SHP77 treated with DMSO at 0.1 percent for 48 hours (cell line): ENCODE results near the gene IRX4.

Experiments used
- DNase-seq: peaks from one replicate; lab custom pipeline; 2025; lab: John Stamatoyannopoulos, UW

The IRX4 gene

DNA sequence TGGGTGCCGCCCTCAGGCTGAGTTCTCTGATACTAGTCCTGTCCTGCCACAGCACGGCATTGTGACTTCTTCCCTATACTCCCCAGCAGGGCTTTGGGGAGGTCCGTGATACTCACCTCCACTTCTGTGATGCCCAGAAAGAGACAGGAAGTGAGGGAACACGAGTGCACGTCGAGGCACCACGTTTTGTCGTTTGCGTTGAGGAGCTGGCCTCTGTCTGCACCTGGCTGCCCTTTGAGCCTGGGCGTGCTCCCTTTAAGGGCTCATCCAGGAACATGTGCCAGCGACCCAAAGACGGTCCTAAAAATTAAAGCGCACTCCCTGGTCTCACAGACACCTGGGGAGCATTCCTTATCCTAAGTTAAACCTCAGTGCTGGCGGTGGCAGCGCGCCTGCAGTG lies 8.7 kb upstream of the IRX4 start:
- no peak for DNase-seq

DNA sequence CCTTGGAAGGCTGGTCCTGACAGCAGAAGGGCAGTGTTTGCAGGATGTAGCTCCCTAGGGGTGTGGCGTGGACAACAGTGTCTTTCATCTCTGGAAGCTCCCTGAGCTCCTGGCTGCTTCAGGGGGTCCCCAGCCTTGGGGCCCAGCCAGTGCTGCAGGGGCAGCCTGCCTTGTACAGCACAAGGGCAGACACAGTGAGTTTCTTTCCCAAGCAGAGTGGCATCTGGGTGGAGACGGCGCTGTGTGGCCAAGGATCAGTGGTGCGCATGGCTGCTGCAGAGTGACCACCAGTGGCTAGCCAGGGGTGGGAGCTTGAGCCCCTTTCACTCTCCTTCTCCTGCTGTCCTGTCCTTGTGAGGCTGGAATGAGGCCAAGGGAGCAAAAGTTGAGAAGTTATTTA lies 7.6 kb upstream of the IRX4 start:
- no peak for DNase-seq

DNA sequence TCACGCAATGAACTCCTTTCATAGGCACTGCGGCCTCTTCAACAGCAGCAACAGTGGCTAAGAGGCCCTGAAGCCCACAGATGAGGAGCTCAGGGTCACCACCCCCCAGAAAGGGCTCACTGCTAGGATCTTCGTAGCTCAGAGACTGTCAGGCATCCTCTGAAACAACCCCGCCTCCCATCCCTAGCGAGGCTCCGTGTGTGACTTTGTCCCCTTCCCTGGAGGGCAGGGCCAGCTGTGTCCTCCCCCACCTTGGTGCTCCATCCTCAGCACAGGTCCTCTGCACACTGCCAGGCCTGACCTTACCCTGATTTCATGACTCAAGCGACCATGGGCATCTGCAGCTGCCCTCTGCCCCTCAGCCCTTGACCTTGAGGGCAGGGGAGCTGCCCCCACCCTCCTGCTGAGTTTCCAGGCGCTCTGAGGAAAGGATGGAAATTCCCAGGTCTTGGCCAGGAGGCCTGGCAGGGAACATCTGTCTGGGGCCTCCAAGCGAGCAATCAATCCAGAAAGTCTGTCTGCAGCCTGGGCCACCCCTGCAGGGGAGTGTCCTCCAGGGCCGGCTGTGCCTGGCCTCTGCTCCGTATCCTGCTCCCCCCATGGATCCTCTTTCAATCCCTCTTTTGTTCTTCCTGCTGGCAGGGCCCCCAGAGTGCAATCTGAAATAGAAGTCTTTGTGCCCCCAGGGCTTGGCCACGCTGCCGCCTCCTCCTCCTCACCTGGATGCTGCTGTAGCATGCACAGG lies 6.8 kb upstream of the IRX4 start:
- no peak for DNase-seq

DNA sequence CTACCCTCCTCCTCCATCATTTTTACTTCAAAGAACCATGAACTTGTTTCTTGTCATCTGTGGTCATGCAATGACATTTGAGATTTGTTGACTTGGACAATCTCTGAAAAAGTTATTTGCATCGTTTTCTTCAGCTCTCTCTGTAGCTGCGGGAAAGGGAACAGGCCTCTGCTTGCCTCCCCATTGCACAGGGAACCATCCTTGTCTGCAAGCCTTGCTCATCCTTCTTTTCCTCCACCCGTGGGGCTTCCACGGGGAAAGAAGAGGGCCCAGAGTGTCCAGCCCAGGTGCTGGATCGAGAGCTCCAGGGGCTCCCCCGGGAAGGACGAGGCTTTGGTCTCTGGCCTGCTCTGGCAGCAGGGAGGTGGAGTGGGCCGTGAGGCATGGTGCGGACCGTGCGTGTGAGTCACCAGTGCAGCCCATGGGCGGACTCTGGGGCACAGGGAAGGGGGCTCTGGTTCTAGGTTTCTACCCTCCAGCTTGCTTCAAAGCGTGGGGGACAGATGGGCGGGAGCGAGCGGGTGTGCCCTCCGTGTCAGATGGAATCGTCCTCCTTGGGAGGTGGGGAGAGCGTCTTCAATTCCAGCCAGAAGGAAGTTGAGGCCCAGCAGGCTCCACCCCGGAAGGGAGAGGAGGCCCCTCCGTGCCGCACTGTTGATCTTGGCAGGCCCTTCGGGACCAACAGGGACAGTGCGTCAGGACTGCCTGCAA lies 6.0 kb upstream of the IRX4 start:
- no peak for DNase-seq

DNA sequence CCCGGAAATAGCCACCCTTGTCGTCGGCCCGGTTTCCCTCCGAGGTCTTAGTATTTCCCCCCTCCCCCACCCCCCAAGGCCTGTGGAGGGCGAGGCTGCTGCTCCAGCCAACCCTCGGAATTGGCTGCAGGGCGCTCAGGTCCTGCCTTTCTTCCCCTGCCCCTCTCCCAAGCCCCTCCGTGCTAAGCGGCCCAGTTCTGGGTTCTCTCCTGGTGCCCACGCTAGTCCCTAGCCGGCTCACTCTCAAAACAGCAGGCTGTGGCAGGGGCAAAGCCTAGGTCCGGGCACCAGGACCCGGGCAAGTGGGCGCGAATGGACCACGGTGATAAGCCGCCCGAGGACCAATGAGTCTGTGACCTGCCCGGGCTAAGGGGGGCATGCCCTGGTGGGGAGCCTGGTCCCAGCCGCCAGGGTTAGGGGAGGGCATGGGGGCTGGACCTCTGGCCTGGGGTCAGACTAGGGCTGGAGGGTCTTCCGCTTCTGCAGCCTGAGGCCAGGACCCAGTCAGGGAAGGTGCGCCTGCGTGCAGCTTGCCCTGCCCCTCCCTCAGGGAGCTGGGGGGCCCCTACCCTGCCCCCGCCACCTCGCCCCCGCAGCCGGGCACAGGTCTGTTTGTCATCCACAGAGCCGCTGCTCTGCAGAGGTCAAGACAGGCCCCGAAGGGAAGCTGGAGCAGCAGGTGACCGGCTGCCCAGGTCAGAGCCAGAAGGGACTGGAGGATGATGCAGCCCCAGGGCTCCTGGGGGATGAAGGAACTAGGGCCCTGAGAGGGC lies 5.0 kb upstream of the IRX4 start:
- no peak for DNase-seq

DNA sequence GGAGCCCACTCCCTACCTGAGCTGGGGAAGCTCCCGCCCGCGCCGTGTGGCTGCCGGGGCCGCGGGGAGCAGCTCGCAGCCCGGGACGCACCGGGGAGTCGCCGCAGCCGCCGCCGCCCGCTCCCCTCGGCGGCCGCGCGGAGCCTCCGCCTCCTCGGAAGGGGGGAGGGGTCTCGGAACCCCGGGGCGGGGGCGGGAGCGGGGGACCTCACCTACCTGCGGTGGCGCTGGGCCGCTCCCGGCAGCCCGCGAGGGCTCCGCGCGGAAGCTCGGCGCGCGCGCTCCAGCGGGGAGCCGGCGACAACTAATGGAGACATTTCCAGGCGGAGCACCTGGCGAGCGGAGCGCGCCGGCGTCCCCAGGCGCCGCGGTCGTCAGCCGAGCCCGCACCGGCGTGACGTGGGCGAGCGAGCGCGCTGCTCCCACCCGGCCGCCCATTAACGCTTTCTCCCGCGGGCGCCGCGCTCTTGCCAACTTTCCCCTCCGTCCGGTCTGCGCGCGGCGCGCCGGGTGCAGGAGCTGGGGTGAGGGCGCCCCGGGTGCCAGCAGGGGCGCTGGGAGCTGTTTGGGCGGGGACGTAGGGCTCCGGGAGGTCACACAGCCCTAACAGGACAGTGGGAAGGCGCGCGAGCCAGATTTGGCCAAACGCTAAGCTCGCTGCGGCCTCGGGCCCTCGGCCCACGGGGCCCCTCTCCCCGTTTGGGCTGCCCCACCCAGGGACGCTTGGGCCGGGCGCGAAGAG lies 4.3 kb upstream of the IRX4 start:
- DNase-seq, result no peak

DNA sequence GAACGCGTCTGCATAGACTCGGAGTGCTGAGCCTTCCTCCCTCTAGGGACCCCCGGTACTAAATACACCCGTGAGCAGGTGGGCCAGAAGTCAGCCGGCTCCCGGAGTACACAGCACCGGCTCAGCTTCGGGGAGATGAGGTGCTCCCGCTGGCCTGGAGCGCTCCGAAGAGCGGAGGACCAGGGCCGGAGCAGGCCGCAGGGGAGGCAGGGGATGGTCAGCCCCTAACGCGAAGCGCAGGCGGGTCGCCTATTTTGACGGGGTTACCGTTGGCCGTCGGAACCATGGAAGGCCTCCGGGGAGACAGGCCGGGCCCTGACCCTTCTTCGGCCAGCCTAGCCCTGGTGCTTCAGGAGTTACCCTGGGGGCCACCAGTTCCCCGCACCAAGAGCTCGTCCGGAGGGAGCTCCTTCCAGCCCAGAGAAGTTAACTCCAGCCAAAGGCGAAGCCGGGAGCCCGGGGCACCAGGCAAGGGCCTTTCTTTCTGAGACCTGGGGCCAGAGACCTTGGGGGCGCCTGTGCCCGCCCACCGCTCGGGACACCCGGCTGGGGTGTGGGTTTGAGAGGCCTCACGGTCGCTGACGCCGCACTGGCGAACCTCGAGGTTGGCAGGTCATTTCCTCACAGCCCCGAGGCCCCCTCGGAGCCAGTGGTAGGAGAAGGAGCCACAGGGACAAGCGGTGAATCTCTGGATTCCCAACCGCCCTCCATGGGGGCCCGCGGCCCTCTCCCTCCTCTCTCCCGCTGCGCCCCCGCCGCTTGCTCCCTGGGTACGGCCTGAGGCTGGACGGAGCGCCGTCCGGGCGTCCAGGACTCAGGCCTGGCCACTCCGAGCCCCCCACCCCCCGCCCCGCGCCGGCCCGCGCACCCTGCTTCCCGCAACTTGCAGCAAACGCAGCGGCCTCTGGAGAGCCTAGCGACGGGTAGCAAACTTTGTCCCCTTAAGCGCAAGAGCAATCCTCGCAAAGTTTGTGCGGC lies 3.4 kb upstream of the IRX4 start:
- no peak for DNase-seq

DNA sequence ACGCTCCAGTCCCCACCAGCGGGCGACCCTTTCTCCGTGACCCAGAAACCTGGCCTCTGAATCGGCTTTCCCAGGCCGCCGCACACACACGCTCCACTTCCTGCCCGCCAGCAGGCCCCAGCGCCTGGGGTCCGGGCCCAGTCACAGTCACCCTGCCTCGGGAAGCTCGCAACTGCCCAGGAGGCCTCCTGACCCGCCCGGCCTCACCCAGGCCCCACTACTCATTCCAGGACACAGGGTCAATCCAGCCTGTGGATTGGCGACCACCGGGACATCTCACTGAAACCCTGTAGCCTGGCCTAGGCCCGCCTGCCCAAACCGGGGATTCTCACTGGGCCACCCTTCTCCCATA lies 2.7 kb upstream of the IRX4 start:
- no peak for DNase-seq

DNA sequence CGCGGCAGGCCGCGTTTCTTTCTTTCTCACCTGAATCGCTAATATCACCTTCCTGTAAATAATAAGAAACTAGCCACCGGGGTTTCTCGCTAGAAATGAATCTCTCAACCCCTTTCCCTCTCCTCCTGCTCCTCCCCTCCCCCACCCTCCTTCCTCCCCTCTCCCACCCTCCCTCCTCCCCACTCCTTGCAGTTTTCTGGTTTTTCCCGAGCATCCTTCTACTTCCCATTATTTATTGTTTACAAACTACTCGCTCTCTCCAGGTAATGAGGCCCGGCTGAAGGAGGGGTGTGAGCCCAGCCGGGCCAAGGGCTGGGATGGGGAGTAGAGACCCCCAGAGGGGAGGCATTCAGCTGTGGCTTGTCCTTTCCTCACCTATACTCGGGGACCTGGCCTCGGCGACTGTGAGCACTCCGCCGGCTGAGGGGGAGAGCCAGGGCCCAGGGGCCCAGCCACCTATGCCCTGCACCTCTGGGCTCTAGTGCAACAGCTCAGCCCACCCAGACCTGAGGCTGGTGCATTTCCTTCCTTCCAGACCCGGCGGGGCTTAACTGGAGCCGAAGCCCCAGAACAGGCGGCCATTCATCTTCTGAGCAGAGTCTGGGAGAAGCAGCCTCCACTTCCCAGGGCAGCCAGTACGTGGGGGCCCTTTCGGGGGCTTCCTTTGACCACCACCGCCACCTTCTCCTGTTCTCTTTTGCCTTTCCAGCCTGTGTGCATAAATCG lies 2.1 kb upstream of the IRX4 start:
- DNase-seq, result no peak

DNA sequence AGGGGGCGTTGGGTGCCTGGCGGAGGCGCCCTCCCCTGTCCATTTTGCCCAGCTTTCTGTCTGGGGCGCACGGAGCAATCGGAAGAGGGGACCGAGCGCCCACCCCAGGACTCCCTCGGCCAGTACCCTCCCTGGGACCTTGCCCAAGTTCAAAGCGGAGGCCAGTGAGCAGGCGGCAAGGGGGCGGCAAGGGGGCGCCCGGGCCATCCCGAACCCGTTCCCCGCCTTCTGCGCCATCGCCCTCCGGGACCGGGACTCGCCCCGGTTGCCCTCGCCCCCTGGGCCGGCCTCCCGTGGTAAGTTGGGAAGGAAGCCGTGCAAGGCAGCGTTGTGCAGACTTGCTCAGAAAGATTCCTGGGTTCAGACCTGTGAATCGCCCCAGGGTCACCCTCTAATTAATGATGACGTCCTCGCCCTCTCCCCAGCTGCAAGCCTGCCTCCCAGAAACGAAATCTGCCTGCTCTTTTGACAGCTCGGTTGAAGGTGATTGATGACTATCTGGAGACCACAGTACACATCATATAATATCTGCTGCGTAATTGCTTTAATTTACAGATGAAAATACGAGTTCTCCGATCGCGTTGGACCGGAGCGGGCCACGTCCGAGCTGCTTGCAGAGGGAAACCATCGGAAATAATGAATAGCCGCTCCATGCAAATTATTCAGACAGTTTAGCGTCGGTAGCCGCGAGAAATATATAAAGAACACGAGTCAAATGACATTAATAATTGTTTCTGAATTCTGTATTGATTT lies 1.4 kb upstream of the IRX4 start:
- DNase-seq, result no peak

DNA sequence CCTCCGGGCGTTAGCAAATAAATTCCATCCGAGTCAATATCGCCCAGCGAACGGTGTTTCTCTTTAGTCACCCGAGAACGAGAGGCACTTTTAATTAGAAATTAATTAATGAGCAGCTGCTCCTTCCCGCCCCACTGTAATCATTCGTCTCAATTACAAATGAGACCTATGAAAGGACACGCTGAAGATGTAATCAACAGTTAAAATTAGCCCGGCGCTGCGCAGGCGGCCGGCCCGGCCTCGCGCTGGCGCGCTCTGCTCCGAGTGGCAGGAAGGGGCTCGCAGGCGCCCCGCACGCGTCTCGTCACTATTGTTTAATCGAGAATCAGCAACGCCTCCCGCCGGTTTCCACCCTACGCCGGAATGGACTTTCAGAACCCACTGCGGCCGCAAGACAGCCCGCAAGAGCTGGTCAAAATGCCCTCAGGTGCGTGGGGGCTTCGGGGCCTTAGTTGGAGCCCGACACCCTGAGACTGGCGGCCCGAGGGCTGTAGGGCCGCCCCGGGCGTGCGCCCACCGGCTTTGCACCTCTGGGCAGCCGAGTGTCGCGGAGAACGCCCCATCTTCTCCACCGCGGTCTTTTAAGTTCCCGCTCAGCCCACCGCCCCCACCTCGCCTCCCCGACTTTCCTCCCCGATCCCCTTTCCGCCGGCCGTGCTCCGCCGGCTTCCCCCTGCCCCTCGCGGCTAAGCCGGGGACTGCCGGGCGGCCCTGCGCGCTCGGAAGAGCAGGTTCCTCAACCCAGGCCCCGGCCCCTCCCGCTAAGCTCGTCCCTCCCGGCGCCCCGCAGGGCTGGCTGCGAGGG lies 597 bp upstream of the IRX4 start:
- no peak for DNase-seq

DNA sequence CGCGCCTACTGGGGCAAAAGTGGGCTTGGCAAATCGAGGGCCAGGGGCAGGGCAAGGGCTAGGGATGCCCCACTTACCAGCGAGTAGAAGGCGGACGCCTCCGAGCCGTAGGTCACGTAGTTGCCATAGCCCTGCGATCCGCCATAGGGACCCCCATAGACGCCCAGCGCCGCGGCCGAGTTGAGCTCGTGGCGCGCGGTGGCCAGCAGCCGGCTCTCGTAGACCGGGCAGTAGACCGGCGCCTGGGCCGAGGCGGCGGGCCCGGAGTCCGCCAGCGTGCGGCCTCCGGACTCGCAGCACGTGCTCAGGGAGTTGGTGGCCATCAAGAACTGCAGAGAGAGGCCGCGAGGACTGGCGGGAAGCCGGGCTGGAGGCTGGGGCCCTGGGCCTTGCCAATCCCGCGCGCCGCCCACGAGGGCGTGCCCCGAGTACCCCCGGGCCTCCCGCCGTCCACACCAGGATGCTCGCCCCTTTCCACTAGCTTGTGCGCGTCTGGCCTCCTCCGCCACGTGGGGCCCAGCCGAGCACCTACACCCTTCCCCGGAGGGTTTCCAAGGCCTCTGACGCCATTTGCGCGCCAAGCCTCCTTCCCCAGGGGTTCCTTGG lies 891 bp downstream of the IRX4 start:
- DNase-seq, result no peak

DNA sequence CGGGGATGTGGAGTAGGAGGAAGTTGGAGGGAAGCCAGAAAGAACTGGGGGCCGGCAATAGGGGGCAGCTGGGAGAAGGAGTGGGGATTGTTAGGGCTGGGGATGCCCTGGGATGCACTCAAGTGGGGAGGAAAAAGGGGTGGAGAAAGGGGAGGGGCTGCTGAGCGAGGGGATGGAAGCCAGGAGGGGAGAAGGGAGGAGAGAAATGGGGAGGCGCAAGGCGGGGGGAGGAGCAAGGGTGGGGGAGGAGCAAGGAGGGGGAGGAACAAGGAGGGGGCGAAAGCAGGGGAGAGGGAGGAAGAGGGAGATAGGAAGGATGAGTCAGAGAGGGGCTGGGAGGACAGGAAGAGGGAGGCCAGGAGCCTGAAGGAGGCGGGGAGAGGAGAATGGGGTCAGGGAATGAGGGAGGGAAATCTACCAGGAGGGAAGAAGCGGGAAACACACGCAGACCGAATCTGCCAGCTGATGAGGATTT lies 1.6 kb downstream of the IRX4 start:
- DNase-seq, result no peak

DNA sequence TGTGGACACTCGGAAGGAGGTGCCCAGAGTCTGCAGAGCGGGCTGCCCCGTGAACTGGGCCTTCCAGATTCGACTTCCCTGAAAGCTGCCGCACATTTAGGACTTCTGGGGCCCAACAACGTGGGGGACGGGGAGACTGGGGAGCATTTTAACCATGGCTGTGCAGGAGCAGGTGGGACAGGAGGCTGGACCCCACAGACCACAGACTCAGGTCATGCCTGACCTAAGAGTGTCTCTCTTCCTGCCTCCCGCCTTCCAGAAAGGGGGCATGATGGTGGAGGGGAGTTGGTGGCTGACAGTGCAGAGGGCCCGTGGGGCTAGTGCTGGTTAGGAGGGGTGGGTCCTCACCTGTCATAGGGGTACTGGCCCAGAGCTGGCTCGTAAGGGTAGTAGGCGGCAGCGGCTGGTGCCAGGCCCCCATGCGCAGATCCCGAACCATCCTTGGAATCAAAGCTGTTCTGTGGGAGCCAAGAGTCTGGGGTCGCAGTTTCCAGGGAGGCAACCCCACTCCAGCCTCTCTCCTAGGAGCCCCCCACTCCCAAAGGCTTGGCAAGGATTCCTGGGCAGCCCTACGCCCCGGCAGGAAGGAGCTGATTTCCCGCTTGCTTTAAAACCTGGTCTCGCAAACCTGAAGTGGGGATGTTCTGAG lies 2.2 kb downstream of the IRX4 start:
- no peak for DNase-seq

DNA sequence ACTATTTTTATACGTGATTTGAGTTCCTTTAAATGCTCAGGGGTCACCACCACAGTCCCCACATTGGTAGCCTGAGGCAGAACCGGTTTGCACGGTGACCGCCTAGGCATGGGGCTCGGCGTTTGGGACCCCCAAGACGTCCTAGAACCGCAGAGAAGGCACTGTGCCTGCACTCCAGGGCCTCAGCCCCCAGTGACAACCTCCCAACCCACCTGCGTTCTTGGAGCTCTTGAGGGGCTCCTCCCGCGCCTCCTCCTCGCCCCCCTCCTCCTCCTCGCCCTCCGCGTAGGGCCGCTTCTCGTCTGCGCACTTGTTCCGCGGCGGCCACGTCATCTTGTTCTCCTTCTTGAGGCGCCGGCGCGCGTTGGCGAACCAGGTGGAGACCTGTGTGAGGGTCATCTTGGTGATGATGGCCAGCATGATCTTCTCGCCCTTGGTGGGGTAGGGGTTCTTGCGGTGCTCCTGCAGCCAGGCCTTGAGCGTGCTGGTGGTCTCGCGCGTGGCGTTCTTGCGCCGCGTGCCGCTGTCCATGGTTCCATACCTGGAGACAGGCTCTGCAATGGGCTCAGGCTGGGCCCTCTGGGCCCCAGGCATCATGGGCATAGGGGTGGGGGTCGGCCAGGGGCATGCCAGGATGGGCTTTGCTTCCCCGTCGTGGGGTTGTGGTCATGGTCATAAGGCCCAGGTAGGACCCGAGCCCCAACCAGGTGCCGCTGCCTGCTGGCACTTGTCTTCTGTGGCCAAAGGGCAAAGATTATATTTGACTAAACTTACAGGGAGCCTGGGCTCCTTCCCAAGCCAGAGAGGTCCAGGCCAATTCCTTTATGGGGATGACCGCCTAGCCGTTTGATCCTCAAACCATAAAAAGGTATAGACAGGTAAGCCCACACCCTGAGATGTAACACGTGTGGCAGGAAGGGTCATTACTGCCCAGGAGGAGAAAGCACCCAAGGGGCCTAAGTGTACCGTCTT lies 3.1 kb downstream of the IRX4 start:
- DNase-seq, result no peak

DNA sequence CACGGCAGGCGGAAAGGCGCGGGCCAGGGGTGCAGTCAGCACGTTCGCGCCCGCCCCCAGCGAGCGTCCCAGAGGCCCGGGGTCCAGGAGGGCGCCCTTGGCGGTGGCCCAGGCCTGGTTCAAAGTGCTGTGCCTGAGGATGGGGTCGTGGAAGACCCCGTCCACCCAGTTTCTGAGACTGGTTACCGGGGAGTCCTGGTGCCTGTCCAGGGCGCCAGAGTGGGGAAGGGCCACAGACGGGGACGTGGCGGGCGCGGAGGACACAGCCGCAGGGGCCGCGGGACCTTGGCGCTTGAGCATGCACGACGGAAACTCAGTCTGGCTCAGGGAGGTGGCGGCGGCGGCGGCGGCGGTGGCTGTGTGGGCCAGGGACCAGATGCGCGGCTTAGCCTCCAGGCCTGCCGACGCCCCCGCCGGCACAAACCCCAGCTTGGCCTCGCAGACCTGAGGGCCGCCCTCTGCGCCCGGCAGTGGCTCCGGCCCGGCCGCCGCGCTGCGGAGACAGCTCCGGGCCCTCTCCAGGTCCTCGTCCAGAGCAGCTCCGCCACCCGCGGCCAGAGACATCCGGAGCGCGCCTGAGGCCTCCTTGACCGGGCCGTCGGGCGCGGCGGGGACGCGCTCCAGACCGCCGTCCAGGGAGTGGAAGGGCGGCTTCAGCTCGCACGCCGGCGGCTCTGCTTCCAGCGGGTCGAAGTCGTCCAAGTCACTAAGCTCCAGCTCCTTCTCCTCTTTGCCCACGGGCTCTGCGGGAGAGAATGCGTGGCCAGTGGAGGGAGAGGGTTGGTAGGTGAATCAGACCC lies 4.5 kb downstream of the IRX4 start:
- DNase-seq, result no peak
